ENCODE results near the gene CAMK1G.

CAMK1G gene

DNA sequence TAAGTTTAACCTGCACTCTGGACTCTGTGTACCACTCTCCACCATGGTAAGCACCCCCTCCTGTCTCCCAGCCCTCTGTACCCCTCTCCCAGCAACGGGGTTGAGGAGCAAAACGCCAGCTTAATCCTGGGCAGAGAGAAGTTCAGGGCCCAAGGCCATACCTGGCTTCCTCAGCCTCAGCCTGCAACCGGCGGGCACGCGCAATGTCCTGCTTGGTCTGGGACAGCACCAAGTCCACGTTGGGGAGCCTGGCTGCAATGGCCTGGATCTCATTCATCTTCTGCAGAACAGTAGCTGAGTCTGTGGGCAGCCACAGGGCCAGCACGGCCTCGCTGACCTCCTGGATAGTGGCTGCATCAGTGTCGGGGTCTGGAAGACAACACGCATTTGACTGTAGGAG is 34.8 kb downstream of the CAMK1G start:
- Histone ChIP-seq H3K27me3 (replicated peaks; ENCODE audit: control insufficient read depth, insufficient read depth, low read length) (no peaks in the 10 kb centered on the region; the same call in 1 of the 2 replicates), H3K4me3 (replicated peaks; ENCODE audit: low read depth, low read length) (no peak overlapping the region), H3K36me3 (ENCODE audit: control insufficient read depth, insufficient read depth, low read length) (no peaks in the 10 kb centered on the region)
- TF ChIP-seq, protein P1, sequence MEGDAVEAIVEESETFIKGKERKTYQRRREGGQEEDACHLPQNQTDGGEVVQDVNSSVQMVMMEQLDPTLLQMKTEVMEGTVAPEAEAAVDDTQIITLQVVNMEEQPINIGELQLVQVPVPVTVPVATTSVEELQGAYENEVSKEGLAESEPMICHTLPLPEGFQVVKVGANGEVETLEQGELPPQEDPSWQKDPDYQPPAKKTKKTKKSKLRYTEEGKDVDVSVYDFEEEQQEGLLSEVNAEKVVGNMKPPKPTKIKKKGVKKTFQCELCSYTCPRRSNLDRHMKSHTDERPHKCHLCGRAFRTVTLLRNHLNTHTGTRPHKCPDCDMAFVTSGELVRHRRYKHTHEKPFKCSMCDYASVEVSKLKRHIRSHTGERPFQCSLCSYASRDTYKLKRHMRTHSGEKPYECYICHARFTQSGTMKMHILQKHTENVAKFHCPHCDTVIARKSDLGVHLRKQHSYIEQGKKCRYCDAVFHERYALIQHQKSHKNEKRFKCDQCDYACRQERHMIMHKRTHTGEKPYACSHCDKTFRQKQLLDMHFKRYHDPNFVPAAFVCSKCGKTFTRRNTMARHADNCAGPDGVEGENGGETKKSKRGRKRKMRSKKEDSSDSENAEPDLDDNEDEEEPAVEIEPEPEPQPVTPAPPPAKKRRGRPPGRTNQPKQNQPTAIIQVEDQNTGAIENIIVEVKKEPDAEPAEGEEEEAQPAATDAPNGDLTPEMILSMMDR (IDR thresholded peaks at IDR 0.05; ENCODE audit: insufficient read depth, low read length, poor library complexity, severe bottlenecking): no peak
- DNase-seq (ENCODE audit: extremely low read depth, insufficient read length): no peak

- Histone ChIP-seq H3K4me3 (replicated peaks; ENCODE audit: low read depth, low read length) (no peak overlapping the region), H3K27me3 (replicated peaks; ENCODE audit: control insufficient read depth, insufficient read depth, low read length) (no peaks in the 10 kb centered on the region; the same call in 1 of the 2 replicates), H3K36me3 (ENCODE audit: control insufficient read depth, insufficient read depth, low read length) (no peaks in the 10 kb centered on the region)
- DNase-seq (ENCODE audit: extremely low read depth, insufficient read length): no peak
- TF ChIP-seq, protein P1 (IDR thresholded peaks at IDR 0.05; ENCODE audit: insufficient read depth, low read length, poor library complexity, severe bottlenecking): no peak
These were observed 35.4 kb downstream of the CAMK1G start for GRCh38 chr1:209618756-209619420.

DNA sequence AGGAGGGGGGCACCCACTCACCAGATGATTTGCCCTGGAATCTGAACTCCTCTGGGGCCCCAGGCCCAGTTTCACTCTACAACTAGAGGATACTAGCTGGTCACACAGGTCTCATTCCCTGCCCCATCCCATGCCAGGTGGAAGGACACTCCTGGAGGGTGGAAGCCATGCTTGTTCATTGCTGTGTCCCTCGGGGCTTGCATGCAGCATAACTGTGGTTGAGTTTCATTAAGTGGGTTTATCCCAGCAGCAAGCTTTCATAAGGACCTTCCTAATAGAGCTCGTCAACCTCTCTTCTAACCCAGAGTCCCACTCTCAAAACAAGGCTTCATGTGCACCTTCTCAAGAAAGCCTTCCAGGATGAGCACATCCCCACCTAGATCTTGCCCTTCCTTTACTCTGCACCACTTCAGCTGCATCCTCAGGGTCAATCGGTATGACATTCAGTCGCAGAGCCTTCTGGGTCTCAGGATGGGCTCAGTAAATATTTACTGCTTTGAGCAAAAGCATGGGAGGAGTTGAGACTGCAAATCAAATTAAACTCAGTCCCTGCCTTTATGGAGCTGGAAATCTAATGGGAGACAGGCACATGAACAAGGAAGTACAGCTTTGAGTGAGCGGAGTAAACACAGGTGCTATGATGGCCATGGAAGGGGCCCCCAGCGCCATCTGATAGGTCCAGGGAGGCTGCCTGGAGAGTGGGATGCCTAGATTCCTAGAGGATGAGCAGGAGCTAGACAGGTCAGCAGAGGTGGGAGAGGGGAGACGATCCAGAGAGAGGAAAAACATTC is 36.4 kb downstream of the CAMK1G start:
- Histone ChIP-seq H3K36me3 (ENCODE audit: control insufficient read depth, insufficient read depth, low read length) (no peaks in the 10 kb centered on the region), H3K27me3 (replicated peaks; ENCODE audit: control insufficient read depth, insufficient read depth, low read length) (no peaks in the 10 kb centered on the region; the same call in 1 of the 2 replicates), H3K4me3 (replicated peaks; ENCODE audit: low read depth, low read length) (no peak overlapping the region)
- TF ChIP-seq, protein P1 (IDR thresholded peaks at IDR 0.05; ENCODE audit: insufficient read depth, low read length, poor library complexity, severe bottlenecking): no peak
- DNase-seq (ENCODE audit: extremely low read depth, insufficient read length): no peak

DNA sequence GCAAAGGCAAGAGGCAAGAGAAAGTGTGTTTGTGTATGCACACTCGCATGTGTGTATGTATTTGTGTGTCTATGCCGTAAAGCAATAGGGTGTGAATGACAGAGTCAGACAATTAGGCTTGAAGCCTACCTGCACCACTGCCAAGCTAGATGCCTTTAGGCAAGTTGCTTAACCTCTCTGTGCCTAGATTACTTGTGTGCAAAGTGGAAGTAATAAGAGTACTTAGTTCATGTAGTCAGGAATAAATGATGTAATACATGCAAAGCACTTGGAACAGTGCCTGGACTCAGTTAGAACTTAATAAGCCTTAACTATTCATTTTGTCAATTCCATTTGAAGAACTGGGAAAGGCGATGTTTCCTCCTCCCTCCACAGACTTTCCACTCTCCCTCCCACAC is 37.0 kb downstream of the CAMK1G start:
- DNase-seq (ENCODE audit: extremely low read depth, insufficient read length): no peak
- no peak overlapping the region for H3K4me3 ChIP-seq (replicated peaks; ENCODE audit: low read depth, low read length)
- no peaks in the 10 kb centered on the region for H3K36me3 ChIP-seq (ENCODE audit: control insufficient read depth, insufficient read depth, low read length)
- no peaks in the 10 kb centered on the region; the same call in 1 of the 2 replicates for H3K27me3 ChIP-seq (replicated peaks; ENCODE audit: control insufficient read depth, insufficient read depth, low read length)
- TF ChIP-seq, protein P1 (IDR thresholded peaks at IDR 0.05; ENCODE audit: insufficient read depth, low read length, poor library complexity, severe bottlenecking): no peak

GRCh38 chr1:209621286-209621685 is 37.8 kb downstream of the CAMK1G start:
- no peaks in the 10 kb centered on the region for H3K36me3 ChIP-seq (ENCODE audit: control insufficient read depth, insufficient read depth, low read length)
- DNase-seq (ENCODE audit: extremely low read depth, insufficient read length): no peak
- no peaks in the 10 kb centered on the region; the same call in 1 of the 2 replicates for H3K27me3 ChIP-seq (replicated peaks; ENCODE audit: control insufficient read depth, insufficient read depth, low read length)
- H3K4me3 ChIP-seq (replicated peaks; ENCODE audit: low read depth, low read length): no peak overlapping the region
- TF ChIP-seq, protein P1 (IDR thresholded peaks at IDR 0.05; ENCODE audit: insufficient read depth, low read length, poor library complexity, severe bottlenecking): no peak

Data from GM06990 (cell line).